GM18907 (cell line): ENCODE data around the gene AMBRA1.
"Not testable (repeated sequence)": the region's sequence is repeated elsewhere in the genome, so short reads cannot be mapped to it uniquely, and the experiment has no call there.

Experiments used
- ATAC-seq: cut with Tn5 transposase; IDR thresholded peaks from one replicate; pipeline ENCODE4 v1.9.1; 2021; ENCODE audit warnings: mild to moderate bottlenecking, moderate library complexity; ENCODE audit not compliant: unreplicated experiment

Gene AMBRA1

DNA sequence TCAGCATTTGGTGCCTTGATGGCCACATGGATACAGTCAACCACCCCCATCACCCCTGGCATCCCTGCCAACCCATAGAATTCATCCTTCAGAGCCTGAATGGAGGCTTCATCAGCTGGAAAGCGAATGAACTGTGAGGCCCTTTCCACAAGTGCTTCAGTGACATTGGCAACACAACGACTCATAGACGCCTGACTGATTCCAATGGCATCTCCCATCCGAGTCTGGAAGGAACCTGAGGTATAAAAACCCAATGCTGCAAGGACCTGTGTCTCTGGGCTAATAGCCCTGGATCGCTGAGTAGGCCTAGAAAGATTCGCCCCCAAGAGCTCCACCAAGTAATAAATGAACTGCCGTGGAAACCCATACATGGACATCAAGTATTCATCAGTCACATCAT lies 21.9 kb upstream of the AMBRA1 start:
- ATAC-seq: no peak

DNA sequence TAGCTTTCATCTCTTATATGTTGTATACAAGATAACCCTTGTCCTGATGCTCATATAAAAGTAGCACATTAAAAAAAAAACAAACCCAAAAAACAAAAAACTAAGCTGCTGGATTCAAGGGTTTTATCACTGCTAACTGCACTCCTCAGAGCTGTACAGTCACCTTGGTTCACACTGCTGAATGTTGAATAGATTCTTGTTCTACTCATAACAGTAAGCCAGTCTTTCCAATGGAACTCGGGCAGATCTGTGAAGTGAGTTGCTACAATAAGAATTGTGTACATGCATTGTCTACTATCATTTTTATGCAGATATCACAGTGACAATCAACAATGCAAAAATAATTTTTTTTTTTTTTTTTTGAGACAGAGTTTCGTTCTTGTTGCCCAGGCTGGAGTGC lies 18.5 kb upstream of the AMBRA1 start:
- ATAC-seq: no peak

DNA sequence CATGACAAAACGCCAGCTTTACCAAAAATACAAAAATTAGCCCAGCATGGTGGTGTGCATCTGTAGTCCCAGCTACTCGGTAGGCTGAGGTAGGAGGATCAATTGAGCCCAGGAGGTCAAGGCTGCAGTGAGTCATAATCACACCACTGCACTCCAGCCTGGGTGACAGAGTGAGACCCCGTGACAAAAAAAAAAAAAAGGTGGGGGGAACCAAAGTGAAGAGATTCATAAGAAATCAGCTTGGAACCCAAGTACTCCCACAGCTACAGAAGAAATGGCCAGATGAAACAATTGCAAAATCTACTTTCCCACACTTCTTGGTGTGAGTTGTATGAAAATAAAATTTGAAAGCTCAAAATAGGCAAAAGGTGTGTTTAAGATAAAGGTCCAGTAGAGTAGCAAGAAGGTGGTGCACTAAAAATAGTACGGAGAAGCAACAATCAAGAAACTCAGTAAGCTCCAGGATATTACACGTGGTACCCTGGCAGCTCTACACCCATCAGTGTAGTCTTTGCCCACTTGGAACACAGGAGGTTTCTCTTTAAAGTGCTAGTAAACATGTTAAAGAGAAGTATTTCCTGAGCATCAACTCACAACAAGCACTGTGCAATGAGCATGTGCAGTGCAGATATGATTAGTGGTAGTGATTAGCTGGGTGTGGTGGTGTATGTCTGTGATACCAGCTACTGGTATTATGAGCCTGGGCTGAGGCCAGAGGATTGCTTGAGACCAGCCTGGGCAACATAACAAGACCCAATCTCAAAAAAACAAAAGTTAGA lies 17.9 kb upstream of the AMBRA1 start:
- no peak for ATAC-seq

DNA sequence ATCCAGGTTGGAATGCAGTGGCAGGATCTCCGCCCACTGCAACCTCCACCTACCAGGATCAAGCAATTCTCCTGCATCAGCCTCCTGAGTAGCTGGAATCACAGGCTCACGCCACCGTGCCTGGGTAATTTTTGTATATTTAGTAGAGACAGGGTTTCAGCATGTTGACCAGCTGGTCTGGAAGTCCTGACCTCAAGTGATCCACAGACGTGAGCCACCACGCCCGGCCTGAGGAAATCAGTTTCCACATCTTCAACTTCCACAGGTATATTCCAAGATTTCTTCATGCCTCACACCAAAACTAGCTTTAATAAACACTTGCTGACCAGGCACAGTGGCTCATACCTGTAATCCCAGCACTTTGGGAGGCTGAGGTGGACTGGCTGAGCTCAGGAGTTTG lies 15.6 kb upstream of the AMBRA1 start:
- ATAC-seq: no peak

DNA sequence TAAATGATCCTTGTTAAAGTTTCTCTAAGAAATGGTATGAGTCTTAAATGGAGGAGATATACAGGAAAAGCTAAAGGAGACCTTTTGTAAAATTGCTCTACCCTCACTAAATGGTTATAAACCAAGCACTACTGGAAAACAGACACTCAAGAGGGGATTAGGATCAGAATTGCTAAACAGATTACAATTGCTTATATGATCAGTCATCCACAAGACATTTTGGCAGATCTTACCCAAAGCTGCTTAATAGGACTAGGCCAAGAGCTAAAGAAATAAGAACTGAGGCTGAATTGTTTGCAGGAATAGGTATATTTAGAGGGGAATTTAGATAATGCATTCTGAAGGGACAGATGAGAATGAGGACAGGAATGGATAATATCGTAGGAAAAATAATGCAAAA lies 13.7 kb upstream of the AMBRA1 start:
- no peak for ATAC-seq

DNA sequence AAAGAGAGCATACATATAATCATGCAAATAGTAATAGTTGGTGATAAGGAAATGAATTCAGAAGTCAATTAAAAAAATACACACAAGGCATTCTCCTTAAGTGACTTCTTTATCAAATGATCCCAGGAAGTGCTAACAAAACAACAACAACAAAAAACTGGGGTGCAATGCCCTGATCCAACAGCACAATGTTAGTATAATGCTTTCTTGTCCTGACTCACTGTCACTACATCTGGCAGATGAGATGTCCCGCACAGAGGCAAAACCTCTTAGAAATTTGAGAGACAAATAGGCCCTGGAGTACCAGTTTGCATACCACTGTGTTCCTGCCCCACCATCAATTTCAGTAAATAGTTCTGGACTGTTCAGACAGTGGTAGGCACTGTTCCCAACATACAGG lies 11.0 kb upstream of the AMBRA1 start:
- no peak for ATAC-seq

DNA sequence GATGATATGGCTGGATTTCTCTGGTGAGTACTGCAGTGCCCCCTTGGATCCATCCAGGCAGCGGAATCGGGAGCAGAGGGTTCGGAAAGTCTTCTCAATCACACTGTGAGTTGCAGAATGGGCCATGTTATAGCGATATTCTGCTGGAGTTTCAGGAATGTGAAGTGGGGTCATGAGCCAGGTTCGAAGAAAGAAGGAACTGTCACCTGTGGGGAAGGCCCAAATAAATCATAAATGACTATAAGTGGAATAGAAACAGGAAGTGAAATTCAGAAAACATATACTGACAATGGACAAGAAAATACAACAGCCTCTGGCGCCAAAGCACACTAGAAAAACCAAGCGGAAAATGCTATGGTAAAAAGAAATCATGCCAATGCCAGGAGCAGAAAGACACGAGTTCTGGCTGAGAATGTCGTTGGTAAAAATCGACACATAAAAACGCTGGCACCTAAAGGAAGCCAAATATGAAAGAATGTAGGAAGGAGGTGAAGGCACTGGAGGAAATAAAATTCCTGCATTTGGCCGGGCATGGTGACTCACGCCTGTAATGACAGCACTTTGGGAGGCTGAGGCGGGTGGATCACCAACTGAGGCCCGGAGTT lies 10.0 kb upstream of the AMBRA1 start:
- ATAC-seq: peak; percentile 54

DNA sequence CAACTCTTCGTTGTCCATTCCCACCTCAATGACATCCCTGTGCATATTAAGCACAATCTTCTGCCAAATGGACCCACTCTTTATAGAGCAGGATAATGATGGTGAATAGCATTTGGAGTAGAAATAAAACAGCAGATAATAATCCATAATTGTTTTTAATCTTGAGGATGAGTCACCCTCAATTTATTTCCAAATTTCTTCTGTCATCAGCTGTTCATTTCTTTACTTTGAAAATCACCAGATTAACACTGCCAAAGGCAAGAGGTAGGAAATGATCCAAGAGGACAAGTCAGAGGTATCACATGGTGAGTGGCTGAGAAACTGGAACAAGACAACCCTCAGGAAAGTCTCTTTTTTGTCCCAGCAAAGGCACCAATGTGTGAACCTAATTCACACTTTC lies 7.3 kb upstream of the AMBRA1 start:
- ATAC-seq: no peak

DNA sequence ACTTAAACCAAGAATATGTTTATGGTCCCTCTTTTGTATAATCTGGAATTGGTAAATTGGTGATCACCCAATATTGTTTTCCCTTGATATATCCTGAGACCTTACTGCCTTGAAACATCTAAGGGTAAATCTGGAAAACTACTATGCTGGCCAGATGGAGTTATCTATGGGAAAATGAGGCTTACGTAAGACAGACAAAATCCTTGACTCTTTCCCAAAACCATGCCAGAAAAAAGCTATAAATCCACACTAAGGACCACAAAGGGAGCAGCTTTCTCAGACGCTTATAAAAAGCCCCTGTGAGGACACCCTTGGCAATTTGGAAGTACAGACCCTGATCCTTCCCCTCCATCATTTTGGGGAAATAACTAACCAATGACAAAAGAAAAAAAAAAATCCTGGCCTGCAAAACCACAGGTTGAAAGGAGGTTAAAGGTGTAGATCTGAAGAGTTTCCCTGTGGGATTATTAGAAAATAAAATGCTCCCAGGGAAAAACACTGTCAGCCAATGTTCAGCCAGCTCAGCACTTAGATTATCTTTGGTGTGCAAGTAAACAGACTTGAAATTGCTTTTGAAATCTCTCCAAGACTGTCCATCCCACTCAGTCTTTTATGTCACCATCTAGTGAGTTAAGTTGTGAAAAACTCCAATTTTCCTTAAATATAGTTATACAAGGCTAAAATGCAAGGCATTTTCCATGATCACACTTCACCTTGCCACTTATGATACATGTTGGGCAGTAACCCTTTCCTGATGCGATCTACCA lies 6.6 kb upstream of the AMBRA1 start:
- ATAC-seq: no peak

DNA sequence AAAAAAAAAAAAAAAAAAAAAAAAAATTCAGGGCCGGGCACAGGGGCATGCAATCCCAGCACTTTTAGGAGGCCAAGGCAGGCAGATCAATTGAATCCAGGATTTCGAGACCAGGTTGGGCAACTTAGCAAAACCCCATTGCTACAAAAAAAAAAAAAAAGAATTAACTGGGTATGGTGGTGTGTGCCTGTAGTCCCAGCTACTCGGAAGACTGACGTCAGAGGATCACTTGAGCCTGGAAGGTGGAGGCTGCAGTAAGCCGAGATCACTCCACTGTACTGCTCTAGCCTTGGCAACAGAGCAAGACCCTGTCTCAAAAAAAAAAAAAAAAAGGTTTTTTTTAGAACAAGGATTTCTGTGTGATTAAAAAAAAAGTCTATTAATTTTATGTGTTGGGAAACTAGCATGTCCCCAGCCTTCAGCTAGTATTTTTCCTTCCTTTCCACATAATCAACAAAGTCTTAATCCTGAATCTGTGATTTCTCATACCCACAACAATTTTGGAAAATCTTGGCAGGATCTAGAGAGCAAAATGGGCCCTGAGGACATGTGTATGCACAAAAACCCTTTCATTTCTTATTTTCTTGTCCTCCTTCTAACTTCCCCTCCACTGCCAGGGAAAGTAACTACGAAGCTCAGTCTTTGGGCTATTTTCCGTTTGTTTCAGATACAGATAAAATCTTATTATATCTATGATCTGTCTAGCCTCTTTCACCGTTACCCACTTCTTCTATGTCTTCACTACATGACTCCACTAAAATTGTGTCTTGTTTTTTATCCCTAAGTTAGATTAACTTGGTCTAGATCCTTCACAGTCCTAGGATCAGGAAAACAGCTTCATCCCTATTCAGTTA lies 5.7 kb upstream of the AMBRA1 start:
- ATAC-seq: no peak

DNA sequence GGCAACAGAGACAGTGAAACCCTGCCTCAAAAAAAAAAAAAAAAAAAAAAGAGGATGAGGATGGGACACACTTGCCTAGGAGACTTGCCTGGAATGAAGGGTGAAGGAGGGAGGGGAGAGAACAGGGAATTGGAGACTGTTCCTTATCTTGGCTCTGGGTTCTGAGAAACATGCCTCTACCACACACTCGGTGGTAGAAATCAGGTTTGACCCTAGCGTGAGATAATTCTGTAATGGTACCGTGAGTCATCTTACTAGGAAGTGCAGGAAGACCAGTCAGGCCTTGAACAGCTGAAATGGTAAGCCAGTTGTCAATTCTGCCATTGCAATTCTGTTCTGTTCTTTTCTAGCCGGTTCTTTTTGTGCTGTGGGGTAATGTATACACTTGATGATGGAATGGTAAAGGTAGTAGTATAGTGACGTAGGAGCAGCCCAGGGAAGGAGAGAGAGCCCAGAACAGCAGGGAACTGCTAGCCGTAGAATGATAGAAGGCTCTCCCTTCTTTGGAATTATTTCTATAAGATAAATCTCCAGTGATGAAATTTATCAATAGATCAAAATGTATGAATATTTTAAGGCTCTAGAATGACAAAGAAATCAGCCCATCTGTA lies 3.9 kb upstream of the AMBRA1 start:
- ATAC-seq: no peak

DNA sequence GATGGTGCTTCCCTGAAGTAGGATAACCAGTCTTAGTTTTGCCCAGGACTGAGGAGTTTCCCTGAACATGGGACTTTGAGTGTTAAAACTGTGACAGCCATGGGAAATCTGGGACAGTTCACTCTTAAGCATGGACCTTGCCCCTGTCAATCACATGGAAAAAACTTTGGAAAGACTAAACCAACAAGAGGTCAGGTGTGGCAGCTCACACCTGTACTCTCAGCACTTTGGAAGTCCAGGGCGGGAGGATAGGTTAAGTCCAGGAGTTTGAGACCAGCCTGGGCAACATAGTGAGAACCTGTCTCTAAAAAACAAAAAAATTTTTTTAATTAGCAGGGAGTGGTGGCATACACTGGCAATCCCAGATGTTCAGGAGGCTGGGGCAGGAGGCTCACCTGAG lies 3.3 kb upstream of the AMBRA1 start:
- ATAC-seq: no peak

DNA sequence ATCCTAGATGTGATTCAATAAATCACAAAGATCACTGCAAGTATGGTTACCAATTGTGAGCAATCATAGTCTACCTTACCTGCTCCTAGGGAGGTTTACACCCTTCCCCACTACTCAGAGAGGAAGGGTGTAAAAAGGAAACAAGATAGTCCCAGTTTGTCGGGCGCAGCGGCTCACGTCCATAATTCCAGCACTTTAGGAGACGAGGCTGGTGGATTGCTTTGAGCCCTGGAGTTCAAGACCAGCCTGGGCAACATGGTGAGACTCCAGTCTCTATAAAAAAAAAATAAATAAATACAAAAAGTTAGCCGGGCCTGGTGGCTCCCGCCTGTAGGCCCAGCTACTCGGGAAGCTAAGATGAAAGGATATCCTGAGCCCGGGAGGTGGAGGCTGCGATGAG lies 962 bp upstream of the AMBRA1 start:
- no peak for ATAC-seq

DNA sequence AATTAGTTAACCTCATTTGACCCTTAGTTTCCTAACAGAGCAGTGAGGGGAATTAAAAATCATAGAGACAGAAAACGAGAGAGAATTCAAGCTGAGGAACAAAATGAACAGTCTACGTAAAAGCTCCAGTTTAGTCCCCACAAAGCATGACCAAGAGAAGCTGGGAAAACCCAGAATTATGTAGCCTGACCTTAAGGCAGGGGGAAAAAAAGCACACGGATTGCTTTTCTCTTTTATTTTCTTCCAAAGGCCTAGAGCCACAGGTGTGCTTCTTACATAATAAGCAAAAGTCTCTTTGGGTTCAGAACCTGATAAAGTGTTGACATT lies 514 bp upstream of the AMBRA1 start:
- no peak for ATAC-seq

DNA sequence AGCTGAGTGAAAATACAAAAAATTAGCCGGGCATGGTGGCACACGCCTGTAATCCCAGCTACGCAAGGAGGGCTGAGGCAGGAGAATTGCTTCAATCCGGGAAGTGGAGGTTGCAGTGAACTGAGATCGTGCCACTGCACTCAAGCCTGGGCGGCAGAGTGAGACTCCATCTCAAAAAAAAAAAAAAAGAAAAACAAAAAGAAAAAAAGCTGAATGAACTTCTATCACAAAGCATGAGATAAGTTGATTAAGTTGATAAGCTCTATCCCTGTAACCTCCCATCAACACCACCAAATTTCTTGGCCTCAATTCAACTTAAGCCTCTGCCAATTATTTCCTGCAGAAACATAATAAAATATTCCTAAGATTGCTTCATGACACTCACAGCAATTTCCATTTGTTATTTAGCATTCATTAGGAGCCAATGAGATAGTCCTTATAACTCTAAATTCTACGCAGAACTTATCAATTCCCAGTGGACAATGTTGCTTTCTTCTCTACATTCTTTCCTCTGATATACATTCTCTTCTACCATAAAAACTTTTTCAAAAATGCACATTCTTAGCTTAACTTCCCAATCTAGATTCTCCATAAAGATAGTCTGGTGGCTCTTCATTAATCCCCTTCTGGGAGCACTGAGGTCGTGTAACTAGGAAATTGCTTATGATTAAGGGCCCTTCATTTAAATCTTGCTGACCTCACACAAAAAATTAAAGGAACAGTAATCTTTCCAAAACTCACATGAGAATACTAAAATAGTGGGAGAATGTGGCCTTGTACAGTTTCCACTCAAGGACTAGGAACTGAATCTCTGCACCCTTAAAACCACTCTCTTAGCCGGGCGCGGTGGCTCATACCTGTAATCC lies 2.9 kb downstream of the AMBRA1 start:
- ATAC-seq: no peak

DNA sequence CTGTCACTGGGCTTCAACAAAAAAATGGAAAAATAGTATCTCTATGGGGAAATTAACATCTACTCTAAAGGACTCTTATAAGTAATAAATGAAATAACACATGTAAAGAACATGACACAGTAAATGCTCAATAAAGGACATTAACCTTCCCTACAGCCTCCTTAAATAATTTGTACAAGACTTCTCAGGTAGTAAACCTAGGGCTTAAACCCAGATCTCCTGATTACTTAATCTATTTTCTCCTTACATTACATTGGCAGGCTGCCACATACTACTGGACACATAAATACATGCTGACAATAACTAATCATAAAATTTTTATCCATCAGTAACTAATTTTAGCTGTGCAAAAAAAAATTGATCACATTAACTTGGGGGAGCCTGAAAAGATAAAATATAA lies 4.9 kb downstream of the AMBRA1 start:
- ATAC-seq: no peak

DNA sequence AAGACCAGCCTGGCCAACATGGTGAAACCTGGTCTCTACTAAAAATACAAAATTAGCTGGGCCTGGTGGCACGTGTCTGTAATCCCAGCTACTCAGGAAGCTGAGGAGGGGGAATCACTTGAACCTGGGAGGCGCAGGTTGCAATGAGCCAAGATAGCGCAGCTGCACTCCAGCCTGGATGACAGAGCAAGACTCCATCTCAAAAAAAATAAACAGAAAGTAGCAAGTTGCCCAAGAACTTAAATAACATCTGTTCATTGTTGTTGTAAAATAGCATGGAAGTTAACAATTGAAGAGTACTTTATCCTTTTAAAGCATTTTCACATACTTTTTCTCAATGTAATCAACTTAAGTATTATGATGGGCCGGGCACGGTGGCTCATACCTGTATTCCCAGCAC lies 5.7 kb downstream of the AMBRA1 start:
- no peak for ATAC-seq

DNA sequence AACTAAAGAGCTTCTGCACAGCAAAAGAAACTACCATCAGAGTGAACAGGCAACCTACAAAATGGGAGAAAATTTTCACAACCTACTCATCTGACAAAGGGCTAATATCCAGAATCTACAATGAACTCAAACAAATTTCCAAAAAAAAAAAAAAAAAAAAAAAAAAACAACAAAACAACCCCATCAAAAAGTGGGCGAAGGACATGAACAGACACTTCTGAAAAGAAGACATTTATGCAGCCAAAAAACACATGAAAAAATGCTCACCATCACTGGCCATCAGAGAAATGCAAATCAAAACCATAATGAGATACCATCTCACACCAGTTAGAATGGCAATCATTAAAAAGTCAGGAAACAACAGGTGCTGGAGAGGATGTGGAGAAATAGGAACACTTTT lies 10.3 kb downstream of the AMBRA1 start:
- not testable (repeated sequence) for ATAC-seq

DNA sequence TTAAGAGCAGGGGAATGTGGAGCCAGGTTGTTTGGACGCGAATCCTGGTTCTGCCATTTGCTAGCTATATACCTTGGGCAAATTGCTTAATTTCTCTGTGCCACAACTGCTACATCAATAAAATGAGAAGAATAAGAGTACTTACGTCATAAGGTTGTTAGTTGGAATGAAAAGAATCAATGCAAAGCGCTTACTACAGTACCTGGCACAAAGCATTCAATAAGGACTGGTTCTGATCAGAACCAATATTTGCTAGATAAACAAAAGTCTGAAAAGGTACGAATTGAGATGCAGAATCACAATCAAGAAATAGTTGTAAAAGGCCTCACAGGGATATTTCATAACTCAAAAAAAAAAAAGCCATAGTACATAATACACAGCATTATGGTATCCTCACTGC lies 11.2 kb downstream of the AMBRA1 start:
- no peak for ATAC-seq

DNA sequence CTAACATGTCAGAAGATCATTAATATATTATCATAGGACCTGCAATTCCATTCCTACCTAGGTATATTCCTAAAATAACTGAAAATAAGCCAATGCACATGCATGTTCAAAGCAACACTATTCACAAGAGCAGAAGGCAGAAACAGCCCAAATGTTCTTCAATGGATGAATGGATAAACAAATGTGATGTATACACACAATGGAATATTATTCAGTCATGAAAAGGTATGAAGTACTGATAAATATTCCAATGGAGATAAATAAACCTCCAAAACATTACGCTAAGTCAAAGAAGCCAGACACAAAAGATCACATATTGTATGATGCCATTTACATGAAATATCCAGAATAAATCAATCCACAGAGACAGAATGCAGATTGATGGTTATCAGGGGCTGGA lies 16.8 kb downstream of the AMBRA1 start:
- ATAC-seq: no peak
